ENCODE results near the gene SETD3.
"Not testable (repeated sequence)": the region's sequence is repeated elsewhere in the genome, so short reads cannot be mapped to it uniquely, and the experiment has no call there.

Gene SETD3

GRCh38 chr14:99354166-99354875 lies 126.3 kb downstream of the SETD3 start:
- DNase-seq: no peak

GRCh38 chr14:99352688-99353280 lies 127.9 kb downstream of the SETD3 start:
- DNase-seq: no peak

- DNase-seq: no peak
Observed at GRCh38 chr14:99351166-99352007, 129.3 kb downstream of the SETD3 start.

- DNase-seq: no peak
Observed at GRCh38 chr14:99350751-99351150, 129.9 kb downstream of the SETD3 start.

- DNase-seq: no peak
Observed at GRCh38 chr14:99349721-99350495, 130.8 kb downstream of the SETD3 start.

GRCh38 chr14:99348816-99349614 lies 131.6 kb downstream of the SETD3 start:
- no peak for DNase-seq

GRCh38 chr14:99348231-99348630 lies 132.4 kb downstream of the SETD3 start:
- DNase-seq: not testable (repeated sequence)
